IgD-negative memory B cell (primary cell): ENCODE results near the gene ASAH2. TPM values are rescaled to one million over a fixed set of nuclear protein-coding genes. Genes with fewer than 3 reads are reported as not detected.
"Not testable (repeated sequence)": the region's sequence is repeated elsewhere in the genome, so short reads cannot be mapped to it uniquely, and the experiment has no call there.

Experiments used
- H3K27ac Mint-ChIP-seq, 3 donors: one replicate each; pipeline ENCODE4 v1.8.0; 2020 to 2022; ENCODE audit warnings: mild to moderate bottlenecking in 3 of 3, mixed read lengths in 3 of 3, moderate library complexity in 1 of 3
- H3K27me3 Mint-ChIP-seq: one replicate; pipeline ENCODE4 v1.8.0; 2021; ENCODE audit warnings: mixed read lengths
- H3K36me3 Mint-ChIP-seq: one replicate; pipeline ENCODE4 v1.8.0; 2020; ENCODE audit warnings: mild to moderate bottlenecking, mixed read lengths
- H3K4me1 Mint-ChIP-seq, 3 donors: one replicate each; pipeline ENCODE4 v1.8.0; 2020 to 2022; ENCODE audit warnings: mixed read lengths in 3 of 3, mild to moderate bottlenecking in 1 of 3
- H3K4me3 Mint-ChIP-seq, 4 donors: one replicate each; pipeline ENCODE4 v1.8.0; 2020 to 2022; ENCODE audit warnings: mild to moderate bottlenecking in 4 of 4, mixed read lengths in 4 of 4, moderate library complexity in 3 of 4
- H3K9me3 Mint-ChIP-seq, 3 donors: one replicate each; pipeline ENCODE4 v1.8.0; 2020 to 2021; ENCODE audit warnings: mixed read lengths in 3 of 3, mild to moderate bottlenecking in 1 of 3
- polyA plus RNA-seq: library from polyadenylated mRNA; unstranded; fragments of 300-500 nt; fragmentation: Illumina TruSeq; gene quantifications from one replicate; pipeline ENCODE4 v1.2.3, GENCODE V29; 2021

The ASAH2 gene
- polyA plus RNA-seq, 1 donor from 2014 or later, result 1.5 TPM

DNA sequence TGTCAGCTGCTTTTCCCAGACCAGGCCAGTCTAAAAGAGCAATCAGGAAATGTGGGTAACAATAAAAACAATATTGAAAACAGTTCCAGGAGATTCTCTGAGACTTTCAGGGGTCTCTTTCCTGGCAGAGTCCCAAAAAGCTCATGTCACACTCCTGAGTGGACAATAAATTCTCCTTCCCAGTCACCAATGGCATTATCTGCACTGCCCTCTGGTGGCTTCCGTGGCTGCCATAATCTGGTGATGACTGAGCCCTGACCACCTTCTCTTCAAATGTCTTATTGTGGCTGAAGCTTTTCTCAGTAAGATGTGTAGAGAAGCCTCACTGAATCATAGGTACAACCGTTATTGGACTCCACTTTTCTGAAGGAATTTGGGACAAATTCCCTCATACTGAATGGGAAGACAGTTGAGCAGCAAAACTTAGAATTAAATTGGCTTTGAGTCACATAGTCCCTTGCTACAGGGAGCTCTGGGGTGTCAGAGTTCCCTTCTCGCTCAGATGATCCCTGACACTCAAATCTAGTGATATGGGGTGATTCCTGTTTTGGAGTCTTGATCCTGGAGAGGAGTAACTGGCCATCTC lies 24.4 kb upstream of the ASAH2 start:
- H3K27me3 Mint-ChIP-seq, result peaks cover 4% of the 10 kb centered on the region
- H3K9me3 Mint-ChIP-seq, result no peaks in the 10 kb centered on the region
- H3K4me3 Mint-ChIP-seq, result no peak overlapping the region
- H3K36me3 Mint-ChIP-seq, result no peaks in the 10 kb centered on the region
- no peak overlapping the region for H3K27ac Mint-ChIP-seq
- peaks cover 0 to 8% (median 3%) of the 10 kb centered on the region in 3 donors for H3K4me1 Mint-ChIP-seq

DNA sequence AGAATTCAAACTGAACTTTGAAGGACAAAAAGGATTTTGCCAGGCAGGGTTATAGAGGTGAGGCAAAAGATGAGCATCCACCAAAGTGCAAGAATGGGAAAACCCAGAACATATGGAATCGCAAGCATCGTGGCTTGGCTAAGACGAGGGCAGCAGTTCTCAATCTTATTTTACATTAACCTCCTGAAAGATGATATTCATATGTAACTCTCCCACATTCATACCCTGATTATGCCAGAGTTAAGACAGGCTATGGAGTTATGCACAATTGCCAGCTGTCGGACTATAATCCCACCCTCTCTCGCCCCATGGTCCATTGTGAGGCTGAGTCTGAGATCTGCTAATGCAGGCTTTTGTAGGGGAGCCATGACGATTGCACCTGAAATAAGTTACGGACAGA lies 21.2 kb upstream of the ASAH2 start:
- Mint-ChIP-seq H3K36me3 (no peaks in the 10 kb centered on the region), H3K9me3 (no peaks in the 10 kb centered on the region), H3K4me3 (no peak overlapping the region), H3K4me1 (peaks cover 0 to 8% (median 0%) of the 10 kb centered on the region in 3 donors), H3K27ac (no peak overlapping the region), H3K27me3 (peaks cover 4% of the 10 kb centered on the region)

- no peaks in the 10 kb centered on the region for H3K36me3 Mint-ChIP-seq
- H3K9me3 Mint-ChIP-seq, result peaks cover 0 to 2% (median 0%) of the 10 kb centered on the region in 3 donors
- peaks cover 3% of the 10 kb centered on the region for H3K27me3 Mint-ChIP-seq
- no peak overlapping the region for H3K27ac Mint-ChIP-seq
- peaks cover 0 to 8% (median 0%) of the 10 kb centered on the region in 3 donors for H3K4me1 Mint-ChIP-seq
- H3K4me3 Mint-ChIP-seq, result no peak overlapping the region
Observed at GRCh38 chr10:50271564-50272250, 20.4 kb upstream of the ASAH2 start.

GRCh38 chr10:50267877-50268276 lies 16.6 kb upstream of the ASAH2 start:
- H3K27ac Mint-ChIP-seq, H3K27me3 Mint-ChIP-seq, H3K9me3 Mint-ChIP-seq, H3K4me1 Mint-ChIP-seq, H3K36me3 Mint-ChIP-seq: not testable (repeated sequence)
- H3K4me3 Mint-ChIP-seq, result peak overlapping the region in 1 of 4 donors; percentile 7

DNA sequence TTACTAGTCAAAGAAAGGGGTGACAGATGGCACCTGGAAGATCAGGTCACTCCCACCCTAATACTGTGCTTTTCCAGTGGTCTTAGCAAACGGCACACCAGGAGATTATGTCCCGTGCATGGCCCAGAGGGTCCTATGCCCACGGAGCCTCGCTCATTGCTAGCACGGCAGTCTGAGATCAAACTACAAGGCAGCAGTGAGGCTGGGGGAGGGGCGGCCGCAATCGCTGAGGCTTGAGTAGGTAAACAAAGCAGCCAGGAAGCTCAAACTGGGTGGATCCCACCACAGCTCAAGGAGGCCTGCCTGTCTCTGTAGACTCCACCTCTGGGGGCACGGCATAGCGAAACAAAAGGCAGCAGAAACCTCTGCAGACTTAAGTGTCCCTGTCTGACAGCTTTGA lies 11.3 kb upstream of the ASAH2 start:
- Mint-ChIP-seq H3K27ac (peak overlapping the region in 1 of 3 donors; percentile 19), H3K4me1 (peaks cover 25 to 28% (median 27%) of the 10 kb centered on the region in 3 donors), H3K4me3 (peak overlapping the region; percentile 22 to 88 (median 75)), H3K27me3 (peaks cover 17% of the 10 kb centered on the region)
- H3K9me3 Mint-ChIP-seq, H3K36me3 Mint-ChIP-seq: not testable (repeated sequence)

- peaks cover 0 to 3% (median 3%) of the 10 kb centered on the region in 3 donors for H3K9me3 Mint-ChIP-seq
- H3K4me3 Mint-ChIP-seq, result peak overlapping the region; percentile 9 to 93 (median 70)
- H3K27ac Mint-ChIP-seq, result peak overlapping the region; percentile 2 to 58 (median 46)
- peaks cover 6% of the 10 kb centered on the region for H3K36me3 Mint-ChIP-seq
- H3K27me3 Mint-ChIP-seq, result peaks cover 19% of the 10 kb centered on the region
- H3K4me1 Mint-ChIP-seq, result peaks cover 27 to 28% (median 28%) of the 10 kb centered on the region in 3 donors
Observed at GRCh38 chr10:50260791-50261281, 9.5 kb upstream of the ASAH2 start.

GRCh38 chr10:50254479-50254878 lies 3.2 kb upstream of the ASAH2 start:
- Mint-ChIP-seq H3K27me3 (peaks cover 18% of the 10 kb centered on the region), H3K4me3 (no peak overlapping the region), H3K27ac (no peak overlapping the region), H3K9me3 (no peaks in the 10 kb centered on the region), H3K4me1 (peaks cover 0 to 4% (median 0%) of the 10 kb centered on the region in 3 donors), H3K36me3 (peaks cover 6% of the 10 kb centered on the region)

- Mint-ChIP-seq H3K36me3 (no peaks in the 10 kb centered on the region), H3K4me1 (no peaks in the 10 kb centered on the region), H3K9me3 (no peaks in the 10 kb centered on the region), H3K4me3 (no peak overlapping the region), H3K27ac (no peak overlapping the region), H3K27me3 (peaks cover 15% of the 10 kb centered on the region)
Observed at GRCh38 chr10:50250096-50250854, 1.0 kb downstream of the ASAH2 start.

GRCh38 chr10:50248598-50248997 lies 2.7 kb downstream of the ASAH2 start:
- no peaks in the 10 kb centered on the region for H3K9me3 Mint-ChIP-seq
- no peaks in the 10 kb centered on the region for H3K4me1 Mint-ChIP-seq
- no peaks in the 10 kb centered on the region for H3K36me3 Mint-ChIP-seq
- H3K27ac Mint-ChIP-seq, result peak overlapping the region in 1 of 3 donors; percentile 7
- peaks cover 14% of the 10 kb centered on the region for H3K27me3 Mint-ChIP-seq
- H3K4me3 Mint-ChIP-seq, result no peak overlapping the region

DNA sequence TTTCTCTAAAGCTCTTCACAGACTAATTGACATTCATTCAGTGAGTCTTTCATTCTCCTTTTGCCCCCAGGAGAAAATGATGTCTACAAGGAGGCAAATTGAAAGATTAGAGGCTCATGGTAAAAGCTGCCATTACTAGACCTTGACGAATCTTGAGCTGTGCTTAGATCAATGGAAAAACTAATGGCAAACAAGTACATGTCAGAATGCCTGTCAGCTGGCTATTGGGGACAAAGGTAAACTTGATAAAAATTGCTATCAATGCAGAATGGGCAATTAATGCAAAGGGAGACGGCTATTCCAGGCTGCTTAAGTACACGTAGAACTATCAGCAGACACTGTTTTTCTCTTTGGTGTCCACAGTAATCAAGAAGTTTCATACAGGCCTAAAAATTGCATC lies 3.3 kb downstream of the ASAH2 start:
- H3K27me3 Mint-ChIP-seq, result peaks cover 10% of the 10 kb centered on the region
- no peaks in the 10 kb centered on the region for H3K4me1 Mint-ChIP-seq

GRCh38 chr10:50244201-50244600 lies 7.1 kb downstream of the ASAH2 start:
- H3K27ac Mint-ChIP-seq, result no peak overlapping the region
- H3K27me3 Mint-ChIP-seq, result peaks cover 6% of the 10 kb centered on the region
- no peaks in the 10 kb centered on the region for H3K9me3 Mint-ChIP-seq
- H3K4me3 Mint-ChIP-seq, result no peak overlapping the region
- no peaks in the 10 kb centered on the region for H3K36me3 Mint-ChIP-seq
- H3K4me1 Mint-ChIP-seq, result no peaks in the 10 kb centered on the region

More for the DNA sequence above, 3.3 kb downstream of the ASAH2 start:
- no peak overlapping the region for H3K27ac Mint-ChIP-seq
- no peaks in the 10 kb centered on the region for H3K9me3 Mint-ChIP-seq
- no peak overlapping the region for H3K4me3 Mint-ChIP-seq
- no peaks in the 10 kb centered on the region for H3K36me3 Mint-ChIP-seq

DNA sequence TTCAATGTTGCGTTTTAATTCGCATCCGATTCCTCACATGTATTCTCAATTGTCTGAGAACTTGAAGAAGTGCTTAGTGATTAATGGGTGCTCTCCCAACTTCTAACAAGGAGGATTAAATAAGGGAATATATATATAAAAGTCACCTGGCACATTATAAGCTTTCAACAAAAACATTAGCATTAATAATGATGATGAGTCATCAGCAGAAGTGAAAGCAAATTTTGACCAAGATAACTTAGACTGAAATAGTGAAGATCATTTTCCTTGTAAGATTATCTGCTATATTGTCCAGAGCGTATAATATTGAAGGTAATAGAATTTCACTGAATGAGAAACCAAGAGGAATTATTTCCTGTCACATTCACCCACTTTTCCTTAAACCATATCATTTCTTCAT lies 8.5 kb downstream of the ASAH2 start:
- H3K9me3 Mint-ChIP-seq, result peaks cover 0 to 2% (median 0%) of the 10 kb centered on the region in 3 donors
- no peak overlapping the region for H3K27ac Mint-ChIP-seq
- H3K27me3 Mint-ChIP-seq, result peaks cover 3% of the 10 kb centered on the region
- no peaks in the 10 kb centered on the region for H3K4me1 Mint-ChIP-seq
- H3K4me3 Mint-ChIP-seq, result no peak overlapping the region
- H3K36me3 Mint-ChIP-seq, result no peaks in the 10 kb centered on the region

- not testable (repeated sequence) for H3K4me3 Mint-ChIP-seq, H3K27me3 Mint-ChIP-seq
Observed at GRCh38 chr10:50241478-50241877, 9.8 kb downstream of the ASAH2 start.

GRCh38 chr10:50234486-50234885 lies 16.8 kb downstream of the ASAH2 start:
- peaks cover 3% of the 10 kb centered on the region for H3K27me3 Mint-ChIP-seq
- no peaks in the 10 kb centered on the region for H3K36me3 Mint-ChIP-seq
- H3K9me3 Mint-ChIP-seq, result peaks cover 0 to 2% (median 0%) of the 10 kb centered on the region in 3 donors
- no peak overlapping the region for H3K4me3 Mint-ChIP-seq
- H3K27ac Mint-ChIP-seq, result no peak overlapping the region
- no peaks in the 10 kb centered on the region for H3K4me1 Mint-ChIP-seq

More at GRCh38 chr10:50241478-50241877, 9.8 kb downstream of the ASAH2 start:
- not testable (repeated sequence) for H3K4me1 Mint-ChIP-seq, H3K9me3 Mint-ChIP-seq, H3K27ac Mint-ChIP-seq, H3K36me3 Mint-ChIP-seq

- Mint-ChIP-seq H3K9me3 (no peaks in the 10 kb centered on the region), H3K4me3 (no peak overlapping the region), H3K27me3 (peaks cover 3% of the 10 kb centered on the region), H3K4me1 (no peaks in the 10 kb centered on the region), H3K27ac (no peak overlapping the region), H3K36me3 (no peaks in the 10 kb centered on the region)
Observed at GRCh38 chr10:50232261-50232639, 19.1 kb downstream of the ASAH2 start.
